Hepatocyte (in vitro differentiated cells): ENCODE results near the gene TFAP2B. TPM values are rescaled to one million over a fixed set of nuclear protein-coding genes. Genes with fewer than 3 reads are reported as not detected.
A peak's percentile ranks its signal among the peaks of the same experiment; 100 is the strongest.

ENCODE experiments used
- DNase-seq: peaks from one replicate; pipeline ENCODE4 v3.0.0-alpha.2; 2016; ENCODE audit warnings: low spot score
- H2AFZ ChIP-seq: fragments of 200-600 bp; sonication (generic); 2 replicates; pipeline ENCODE4 v1.6.0; 2016; ENCODE audit warnings: antibody characterized with exemption, mild to moderate bottlenecking
- H3K27ac ChIP-seq: fragments of 200-600 bp; sonication (generic); 2 replicates; pipeline ENCODE4 v1.5.1; 2016; ENCODE audit warnings: mild to moderate bottlenecking
- H3K27me3 ChIP-seq: fragments of 200-600 bp; sonication (generic); 2 replicates; pipeline ENCODE4 v1.6.1; 2016
- H3K36me3 ChIP-seq: fragments of 200-600 bp; sonication (generic); replicated peaks from 2 replicates; pipeline ENCODE4 v1.5.1; 2016; ENCODE audit warnings: low read depth; ENCODE audit not compliant: insufficient read depth
- H3K4me1 ChIP-seq: fragments of 200-600 bp; sonication (generic); 2 replicates; pipeline ENCODE4 v1.5.1; 2016; ENCODE audit warnings: mild to moderate bottlenecking, moderate library complexity; ENCODE audit not compliant: insufficient read depth
- H3K4me2 ChIP-seq: fragments of 200-600 bp; sonication (generic); 2 replicates; pipeline ENCODE4 v1.6.0; 2016
- H3K4me3 ChIP-seq: fragments of 200-600 bp; sonication (generic); 2 replicates; pipeline ENCODE4 v1.5.1; 2016; ENCODE audit warnings: mild to moderate bottlenecking
- H3K79me2 ChIP-seq: fragments of 200-600 bp; sonication (generic); 2 replicates; pipeline ENCODE4 v1.6.0; 2017; ENCODE audit warnings: mild to moderate bottlenecking
- H3K9me2 ChIP-seq: fragments of 200-600 bp; sonication (generic); replicated peaks from 2 replicates; pipeline ENCODE4 v1.6.0; 2017; ENCODE audit warnings: mild to moderate bottlenecking; ENCODE audit not compliant: insufficient read depth
- H3K9me3 ChIP-seq: fragments of 200-600 bp; sonication (generic); 2 replicates; pipeline ENCODE4 v1.5.1; 2016; ENCODE audit warnings: low read depth, mild to moderate bottlenecking
- H4K20me1 ChIP-seq: fragments of 200-600 bp; sonication (generic); 2 replicates; pipeline ENCODE4 v1.6.0; 2016; ENCODE audit warnings: mild to moderate bottlenecking; ENCODE audit not compliant: insufficient read depth, poor library complexity, severe bottlenecking
- CTCF ChIP-seq: fragments of 200-600 bp; sonication (generic); IDR thresholded peaks from 2 replicates; pipeline ENCODE4 v1.5.1; 2016; ENCODE audit warnings: antibody characterized with exemption, mild to moderate bottlenecking; ENCODE audit not compliant: poor library complexity
- EZH2 ChIP-seq: fragments of 200-600 bp; sonication (generic); IDR thresholded peaks from 2 replicates; pipeline ENCODE4 v1.6.1; 2016; ENCODE audit warnings: antibody characterized with exemption, mild to moderate bottlenecking, borderline replicate concordance
- EZH2phosphoT487 ChIP-seq: fragments of 200-600 bp; sonication (generic); IDR thresholded peaks from one replicate; pipeline ENCODE4 v1.6.1; 2018; ENCODE audit warnings: antibody characterized with exemption, mild to moderate bottlenecking, low read depth, moderate library complexity; ENCODE audit not compliant: unreplicated experiment, severe bottlenecking
- WGBS: methylation state at CpG from one replicate; pipeline ENCODE4 v1.1.6; 2016; ENCODE audit warnings: low lambda C conversion rate; ENCODE audit errors: missing lambda C conversion rate; 5-methylcytosine and 5-hydroxymethylcytosine counted together
- polyA plus RNA-seq: library from polyadenylated mRNA; unstranded; fragments of >200 nt; fragmentation: Nextera tagmentation; extraction: Ambion mirVana; gene quantifications from 2 replicates; pipeline ENCODE4 v1.2.1, GENCODE V29; 2016
- total RNA-seq: library from RNA; depleted of rRNA; stranded (reverse); fragments of >200 nt; gene quantifications from 2 replicates; pipeline ENCODE4 v1.2.3, GENCODE V29; 2014

TFAP2B gene
- total and polyA plus RNA-seq, 2 experiments from 2014 or later, result 0.73 to 1.3 TPM

GRCh38 chr6:50834929-50835410 is 16.3 kb downstream of the TFAP2B start:
- Histone ChIP-seq H3K9me2 (no peaks in the 10 kb centered on the region), H3K4me2 (no peak overlapping the region), H3K27ac (no peak overlapping the region), H3K27me3 (peaks cover 98% of the 10 kb centered on the region), H3K4me1 (no peaks in the 10 kb centered on the region), H4K20me1 (no peaks in the 10 kb centered on the region), H3K4me3 (no peak overlapping the region), H3K36me3 (no peaks in the 10 kb centered on the region), H3K9me3 (no peaks in the 10 kb centered on the region), H3K79me2 (no peaks in the 10 kb centered on the region), H2AFZ (no peak overlapping the region)
- TF ChIP-seq EZH2phosphoT487 (no peak), EZH2 (no peak), CTCF (no peak)
- DNase-seq, result no peak
- WGBS, result 71% methylated on average over 5 of the region's 5 CpGs

- no peaks in the 10 kb centered on the region for H3K9me2 ChIP-seq
- H3K9me3 ChIP-seq, result no peaks in the 10 kb centered on the region
- no peak overlapping the region for H2AFZ ChIP-seq
- H3K79me2 ChIP-seq, result no peaks in the 10 kb centered on the region
- H3K4me2 ChIP-seq, result no peak overlapping the region
- 12% methylated on average over 22 of the region's 22 CpGs for WGBS
- TF ChIP-seq EZH2phosphoT487, result no peak
- peak; percentile 42 for TF ChIP-seq EZH2
- TF ChIP-seq CTCF, result no peak
- peaks cover 98% of the 10 kb centered on the region for H3K27me3 ChIP-seq
- DNase-seq, result no peak
- H3K4me3 ChIP-seq, result no peak overlapping the region
- H3K36me3 ChIP-seq, result no peaks in the 10 kb centered on the region
- H3K27ac ChIP-seq, result no peak overlapping the region
- H3K4me1 ChIP-seq, result no peaks in the 10 kb centered on the region
- no peaks in the 10 kb centered on the region for H4K20me1 ChIP-seq
Observed at GRCh38 chr6:50836231-50836630, 17.6 kb downstream of the TFAP2B start.

- no peak overlapping the region for H3K27ac ChIP-seq
- no peak overlapping the region for H3K4me3 ChIP-seq
- no peaks in the 10 kb centered on the region for H3K9me3 ChIP-seq
- H3K4me2 ChIP-seq, result no peak overlapping the region
- H3K27me3 ChIP-seq, result peaks cover 98% of the 10 kb centered on the region
- TF ChIP-seq EZH2 (no peak), EZH2phosphoT487 (no peak), CTCF (no peak)
- no peaks in the 10 kb centered on the region for H4K20me1 ChIP-seq
- H3K4me1 ChIP-seq, result no peaks in the 10 kb centered on the region
- no peak overlapping the region for H2AFZ ChIP-seq
- no peaks in the 10 kb centered on the region for H3K36me3 ChIP-seq
- no peaks in the 10 kb centered on the region for H3K79me2 ChIP-seq
- H3K9me2 ChIP-seq, result no peaks in the 10 kb centered on the region
- DNase-seq, result no peak
- WGBS, result 10% methylated on average over 14 of the region's 14 CpGs
Observed at GRCh38 chr6:50837589-50838445, 19.1 kb downstream of the TFAP2B start.
